ENCODE data around the gene KCNG4.

DNA sequence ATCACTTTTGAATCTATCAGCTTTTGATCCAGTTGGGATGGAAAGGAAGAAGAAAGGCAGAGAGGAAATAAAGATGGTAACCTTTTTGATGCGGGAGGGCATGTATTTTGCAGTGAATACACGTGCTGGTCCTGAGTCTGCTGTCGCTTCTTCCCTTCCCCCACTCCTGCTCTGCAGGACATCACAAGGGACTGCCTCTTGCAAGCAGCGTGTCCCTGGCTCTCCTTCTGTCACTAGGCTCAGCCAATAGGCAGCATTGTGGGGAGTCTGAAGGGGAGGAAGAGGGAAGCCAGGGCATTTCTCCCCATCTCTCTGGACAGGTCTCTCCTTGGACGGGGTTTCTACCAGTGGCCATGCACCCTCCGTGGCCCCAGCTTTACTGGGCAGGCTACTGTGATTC, 39.2 kb upstream of the KCNG4 start:
- TF ChIP-seq CTCF (IDR thresholded peaks at IDR 0.05) (no peak), EZH2 (IDR thresholded peaks at IDR 0.05) (no peak), EZH2phosphoT487 (IDR thresholded peaks at IDR 0.05) (no peak)

Measured in neural progenitor cell (in vitro differentiated cells).